Left ventricle myocardium inferior (tissue), 1 donor: Measurements from ENCODE around the gene GTF2F1. TPM values are rescaled to one million over a fixed set of nuclear protein-coding genes. Genes with fewer than 3 reads are reported as not detected.
"Not testable (repeated sequence)": the region's sequence is repeated elsewhere in the genome, so short reads cannot be mapped to it uniquely, and the experiment has no call there.

Experiments
- DNase-seq: peaks from one replicate; pipeline ENCODE4 v3.0.0-alpha.2; 2020
- H3K27ac ChIP-seq: fragments of 200-600 bp; replicated peaks from 2 replicates; pipeline ENCODE4 v1.8.0; 2021
- H3K27me3 ChIP-seq: fragments of 200-600 bp; 2 replicates; pipeline ENCODE4 v1.8.0; 2021; ENCODE audit warnings: low read depth
- H3K36me3 ChIP-seq: fragments of 200-600 bp; 2 replicates; pipeline ENCODE4 v1.8.0; 2021
- H3K4me1 ChIP-seq: fragments of 200-600 bp; 2 replicates; pipeline ENCODE4 v1.8.0; 2021
- H3K4me3 ChIP-seq: fragments of 200-600 bp; 2 replicates; pipeline ENCODE4 v1.8.0; 2021; ENCODE audit warnings: mild to moderate bottlenecking, moderate library complexity
- H3K9me3 ChIP-seq: fragments of 200-600 bp; replicated peaks from 2 replicates; pipeline ENCODE4 v1.8.0; 2021
- intact Hi-C: fragments of 100-400 bp; cut with micrococcal nuclease; formaldehyde crosslinking; loops from one replicate; pipeline ENCODE4 v1.11.0; 2022
- total RNA-seq: library from RNA; stranded (reverse); fragmentation: NEBNext Ultra II Directional; extraction: Animal tissue kit (Norgen Biotek cat#: 25700); gene quantifications from one replicate; pipeline ENCODE4 v1.2.1, GENCODE V29; 2021
- TF ChIP-seq, protein P1 (sequence below): fragments of 200-600 bp; IDR thresholded peaks from 2 replicates; pipeline ENCODE4 v1.8.0; 2021; ENCODE audit warnings: antibody characterized with exemption, mild to moderate bottlenecking, borderline replicate concordance
- donor health status: DM: no; HTN: yes; CAD: no; lungs with severe emphysema.

Gene GTF2F1
- total RNA-seq, 1 donor from 2014 or later = 33.8 TPM

DNA sequence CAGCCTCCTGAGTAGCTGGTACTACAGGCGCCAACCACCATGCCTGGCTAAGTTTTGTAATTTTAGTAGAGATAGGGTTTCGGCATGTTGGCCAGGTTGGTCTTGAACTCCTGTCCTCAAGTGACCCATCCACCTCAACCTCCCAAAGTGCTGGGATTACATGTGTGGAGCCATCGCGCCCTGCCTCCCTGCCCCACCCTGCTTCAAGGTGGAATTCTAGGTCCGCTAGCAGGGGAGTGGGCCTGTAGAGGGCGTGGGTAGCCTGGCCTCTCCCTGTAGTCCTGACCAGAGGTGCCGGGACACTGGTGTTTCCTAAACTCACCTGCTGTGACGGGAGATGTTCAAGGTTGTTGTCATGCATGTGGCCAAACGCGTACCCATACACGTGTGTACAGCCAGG, 40.2 kb upstream of the GTF2F1 start:
- H3K9me3 ChIP-seq = no peaks in the 10 kb centered on the region
- no peak for DNase-seq
- no peaks in the 10 kb centered on the region for H3K36me3 ChIP-seq
- no peak overlapping the region for H3K4me3 ChIP-seq
- TF ChIP-seq, protein P1, sequence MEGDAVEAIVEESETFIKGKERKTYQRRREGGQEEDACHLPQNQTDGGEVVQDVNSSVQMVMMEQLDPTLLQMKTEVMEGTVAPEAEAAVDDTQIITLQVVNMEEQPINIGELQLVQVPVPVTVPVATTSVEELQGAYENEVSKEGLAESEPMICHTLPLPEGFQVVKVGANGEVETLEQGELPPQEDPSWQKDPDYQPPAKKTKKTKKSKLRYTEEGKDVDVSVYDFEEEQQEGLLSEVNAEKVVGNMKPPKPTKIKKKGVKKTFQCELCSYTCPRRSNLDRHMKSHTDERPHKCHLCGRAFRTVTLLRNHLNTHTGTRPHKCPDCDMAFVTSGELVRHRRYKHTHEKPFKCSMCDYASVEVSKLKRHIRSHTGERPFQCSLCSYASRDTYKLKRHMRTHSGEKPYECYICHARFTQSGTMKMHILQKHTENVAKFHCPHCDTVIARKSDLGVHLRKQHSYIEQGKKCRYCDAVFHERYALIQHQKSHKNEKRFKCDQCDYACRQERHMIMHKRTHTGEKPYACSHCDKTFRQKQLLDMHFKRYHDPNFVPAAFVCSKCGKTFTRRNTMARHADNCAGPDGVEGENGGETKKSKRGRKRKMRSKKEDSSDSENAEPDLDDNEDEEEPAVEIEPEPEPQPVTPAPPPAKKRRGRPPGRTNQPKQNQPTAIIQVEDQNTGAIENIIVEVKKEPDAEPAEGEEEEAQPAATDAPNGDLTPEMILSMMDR = no peak
- intact Hi-C loops = no loop called here
- H3K4me1 ChIP-seq = no peaks in the 10 kb centered on the region
- no peaks in the 10 kb centered on the region for H3K27me3 ChIP-seq
- H3K27ac ChIP-seq = no peak overlapping the region

DNA sequence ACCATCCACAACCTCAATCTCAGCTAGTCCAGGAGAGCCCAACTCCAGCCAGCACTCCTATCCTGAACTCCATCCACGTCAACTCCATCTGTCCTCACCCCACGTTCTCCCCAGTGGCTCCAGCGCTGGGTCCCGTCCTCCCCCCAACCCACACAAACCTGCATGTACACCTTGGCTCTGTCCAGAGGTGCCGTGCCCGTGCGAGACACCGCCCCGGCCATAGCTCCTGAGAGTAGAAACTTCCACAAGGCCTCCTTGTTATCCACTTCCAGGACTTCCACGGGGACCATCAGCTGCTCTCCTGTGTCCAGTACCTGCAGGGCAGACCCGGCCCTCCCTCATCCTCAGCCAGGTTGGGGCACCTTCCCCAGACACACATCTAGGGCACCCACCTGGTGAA, 38.9 kb upstream of the GTF2F1 start:
- TF ChIP-seq, protein P1 = no peak
- Histone ChIP-seq H3K4me3 (no peak overlapping the region), H3K27me3 (no peaks in the 10 kb centered on the region), H3K36me3 (no peaks in the 10 kb centered on the region), H3K27ac (no peak overlapping the region), H3K9me3 (no peaks in the 10 kb centered on the region), H3K4me1 (no peaks in the 10 kb centered on the region)
- intact Hi-C loops = no loop called here
- no peak for DNase-seq

DNA sequence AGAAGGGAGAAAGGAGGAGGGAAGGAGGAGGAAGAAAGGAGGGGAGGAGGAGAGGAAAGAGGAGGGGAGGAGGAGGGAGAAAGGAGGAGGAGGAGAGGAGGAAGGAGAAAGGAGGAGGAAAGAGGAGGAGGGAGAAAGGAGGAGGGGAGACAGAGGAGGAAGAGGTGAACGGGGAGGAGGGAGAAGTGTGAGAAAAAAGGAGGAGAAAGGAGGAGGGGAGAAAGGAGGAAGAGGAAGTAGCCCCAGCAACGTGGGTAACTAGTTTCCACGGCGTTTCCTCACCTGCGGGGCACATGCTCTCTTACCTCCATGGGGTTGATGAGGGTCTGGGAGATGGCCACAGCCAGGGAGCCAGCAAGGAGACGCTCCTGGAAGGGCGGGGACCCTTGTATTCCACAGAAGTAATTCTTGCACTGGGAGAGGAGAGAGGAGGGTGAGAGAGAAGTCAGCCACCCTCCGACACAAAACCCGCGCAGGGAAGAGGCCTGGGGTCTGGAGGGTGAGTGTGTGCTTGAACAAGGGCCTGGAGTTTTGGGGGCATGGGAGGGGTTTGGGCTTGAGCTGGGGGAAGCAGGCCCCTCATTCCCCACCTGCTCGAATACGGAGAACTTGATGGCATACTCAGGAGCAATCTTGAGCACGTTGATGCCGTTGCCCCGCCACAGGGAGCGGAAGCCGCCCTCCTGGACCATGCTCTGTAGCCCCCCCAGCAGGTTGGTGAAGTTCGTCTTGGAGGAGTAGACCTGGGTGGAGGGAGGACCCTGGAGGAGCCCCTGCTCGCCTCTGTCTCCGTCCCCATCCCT, 36.7 kb upstream of the GTF2F1 start:
- no peaks in the 10 kb centered on the region for H3K36me3 ChIP-seq
- no peaks in the 10 kb centered on the region for H3K27me3 ChIP-seq
- TF ChIP-seq, protein P1 = no peak
- no peaks in the 10 kb centered on the region for H3K9me3 ChIP-seq
- no peak overlapping the region for H3K4me3 ChIP-seq
- peaks cover 6% of the 10 kb centered on the region for H3K4me1 ChIP-seq
- intact Hi-C loops = no loop called here
- H3K27ac ChIP-seq = no peak overlapping the region
- no peak for DNase-seq

DNA sequence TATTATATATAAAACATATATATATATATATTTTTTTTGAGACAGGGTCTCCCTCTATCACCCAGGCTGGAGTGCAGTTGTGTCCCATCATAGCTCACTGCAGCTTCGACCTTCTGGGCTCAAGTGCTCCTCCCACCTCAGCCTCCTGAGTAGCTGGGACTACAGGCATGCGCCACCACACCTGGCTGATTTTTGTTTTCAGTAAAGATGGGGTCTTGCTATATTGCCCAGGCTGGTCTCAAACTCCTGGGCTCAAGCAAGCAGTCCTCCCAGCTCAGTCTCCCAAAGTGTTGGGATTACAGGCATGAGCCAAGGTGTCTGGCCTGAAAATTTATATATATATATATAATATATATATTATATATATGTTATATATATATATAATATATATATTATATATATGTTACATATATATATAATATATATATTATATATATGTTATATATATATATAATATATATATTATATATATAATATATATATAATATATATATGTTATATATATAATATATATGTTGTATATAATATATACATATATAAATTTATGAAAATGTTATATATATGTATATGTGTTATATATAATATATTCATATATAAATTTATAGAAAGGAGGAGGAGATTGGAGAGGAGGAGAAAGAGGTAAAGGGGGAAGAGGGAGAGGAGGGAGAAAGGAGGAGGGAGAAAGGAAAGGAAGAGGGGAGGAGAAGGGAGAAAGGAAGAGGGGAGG, 35.9 kb upstream of the GTF2F1 start:
- intact Hi-C loops, DNase-seq, H3K9me3 ChIP-seq, H3K4me1 ChIP-seq, H3K27ac ChIP-seq, H3K27me3 ChIP-seq, H3K4me3 ChIP-seq, H3K36me3 ChIP-seq: not testable (repeated sequence)

DNA sequence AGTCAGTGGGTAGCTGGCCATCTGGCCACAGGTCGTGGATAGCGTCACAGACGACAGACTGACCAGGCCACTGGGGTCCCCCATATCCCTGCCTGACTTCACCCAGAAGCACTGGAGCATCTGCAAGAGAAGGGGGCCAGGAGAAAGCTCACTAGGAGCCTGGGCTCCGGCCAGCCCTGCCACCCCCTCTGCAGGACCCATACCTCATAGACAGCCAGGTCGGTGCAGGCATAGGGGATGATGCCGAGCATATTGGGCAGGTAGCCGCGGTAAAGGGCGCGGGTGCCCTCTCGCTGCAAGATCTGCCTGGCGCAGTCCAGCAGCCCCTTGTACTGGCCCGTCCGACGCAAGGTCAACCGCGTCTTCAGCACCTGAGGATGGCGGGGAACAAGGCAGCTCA, 34.2 kb upstream of the GTF2F1 start:
- no peak for DNase-seq
- Histone ChIP-seq H3K4me1 (peaks cover 26% of the 10 kb centered on the region), H3K36me3 (peaks cover under 1% of the 10 kb centered on the region), H3K27me3 (no peaks in the 10 kb centered on the region), H3K9me3 (no peaks in the 10 kb centered on the region), H3K27ac (no peak overlapping the region), H3K4me3 (no peak overlapping the region)
- intact Hi-C loops = no loop called here
- TF ChIP-seq, protein P1 = no peak
